Measurements from ENCODE around the gene IPO9.

- TF ChIP-seq POLR2A (IDR thresholded peaks at IDR 0.05), result no peak
- no peak for TF ChIP-seq POLR2AphosphoS5 (IDR thresholded peaks at IDR 0.05)
- TF ChIP-seq, protein P1, sequence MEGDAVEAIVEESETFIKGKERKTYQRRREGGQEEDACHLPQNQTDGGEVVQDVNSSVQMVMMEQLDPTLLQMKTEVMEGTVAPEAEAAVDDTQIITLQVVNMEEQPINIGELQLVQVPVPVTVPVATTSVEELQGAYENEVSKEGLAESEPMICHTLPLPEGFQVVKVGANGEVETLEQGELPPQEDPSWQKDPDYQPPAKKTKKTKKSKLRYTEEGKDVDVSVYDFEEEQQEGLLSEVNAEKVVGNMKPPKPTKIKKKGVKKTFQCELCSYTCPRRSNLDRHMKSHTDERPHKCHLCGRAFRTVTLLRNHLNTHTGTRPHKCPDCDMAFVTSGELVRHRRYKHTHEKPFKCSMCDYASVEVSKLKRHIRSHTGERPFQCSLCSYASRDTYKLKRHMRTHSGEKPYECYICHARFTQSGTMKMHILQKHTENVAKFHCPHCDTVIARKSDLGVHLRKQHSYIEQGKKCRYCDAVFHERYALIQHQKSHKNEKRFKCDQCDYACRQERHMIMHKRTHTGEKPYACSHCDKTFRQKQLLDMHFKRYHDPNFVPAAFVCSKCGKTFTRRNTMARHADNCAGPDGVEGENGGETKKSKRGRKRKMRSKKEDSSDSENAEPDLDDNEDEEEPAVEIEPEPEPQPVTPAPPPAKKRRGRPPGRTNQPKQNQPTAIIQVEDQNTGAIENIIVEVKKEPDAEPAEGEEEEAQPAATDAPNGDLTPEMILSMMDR (IDR thresholded peaks at IDR 0.05), result no peak
- TF ChIP-seq EP300 (IDR thresholded peaks at IDR 0.05), result no peak
Measured at GRCh38 chr1:201810466-201811216, 18.3 kb upstream of the IPO9 start.

Measured in sigmoid colon (tissue), 4 donors.